Mesothelial cell of epicardium (in vitro differentiated cells): ENCODE data around the gene PIK3R6. TPM values are rescaled to one million over a fixed set of nuclear protein-coding genes. Genes with fewer than 3 reads are reported as not detected.

ENCODE experiments used
- DNase-seq, 2 experiments: peaks; one replicate each; pipeline ENCODE4 v3.0.0; 2021; ENCODE audit warnings: low spot score in 2 of 2; ENCODE audit not compliant: unreplicated experiment in 2 of 2
- H3K27ac Mint-ChIP-seq: 2 replicates; pipeline ENCODE4 v1.8.0; 2021; ENCODE audit warnings: mixed read lengths
- H3K27me3 Mint-ChIP-seq: 2 replicates; pipeline ENCODE4 v1.8.0; 2021; ENCODE audit warnings: low read depth, mixed read lengths
- H3K36me3 Mint-ChIP-seq: 2 replicates; pipeline ENCODE4 v1.8.0; 2021; ENCODE audit warnings: mixed read lengths
- H3K4me1 Mint-ChIP-seq: 2 replicates; pipeline ENCODE4 v1.8.0; 2021; ENCODE audit warnings: mixed read lengths
- H3K4me3 Mint-ChIP-seq: 2 replicates; pipeline ENCODE4 v1.8.0; 2021; ENCODE audit warnings: mild to moderate bottlenecking, moderate library complexity, mixed read lengths
- H3K9me3 Mint-ChIP-seq: 2 replicates; pipeline ENCODE4 v1.8.0; 2021; ENCODE audit warnings: mixed read lengths
- CTCF ChIP-seq: fragments of 200-600 bp; sonication (generic); IDR thresholded peaks from one replicate; pipeline ENCODE4 v1.5.0; 2021; ENCODE audit warnings: antibody characterized with exemption; ENCODE audit not compliant: unreplicated experiment
- total RNA-seq: library from RNA; stranded (reverse); gene quantifications from 3 replicates; pipeline ENCODE4 v1.2.1, GENCODE V29; 2021

PIK3R6 gene
- total RNA-seq: not detected in 3 replicates

GRCh38 chr17:8867361-8867981 is at the start of gene PIK3R6:
Gene PIK3R6 (minus strand): TSS chr17:8867674. CDS start chr17:8849794, 17,880 bp downstream.
- Mint-ChIP-seq H3K27ac (no peak within 1 kb of the TSS), H3K9me3 (no peaks in the 10 kb centered on the region), H3K4me1 (no peaks in the 10 kb centered on the region), H3K4me3 (no peak within 1 kb of the TSS), H3K36me3 (no peaks in the 10 kb centered on the region), H3K27me3 (peaks cover 34% of the 10 kb centered on the region)
- DNase-seq: no peak
- no peak for TF ChIP-seq CTCF

GRCh38 chr17:8916466-8916865 is 49.0 kb upstream of the PIK3R6 start:
- H3K27ac Mint-ChIP-seq: no peak overlapping the region
- peaks cover 24% of the 10 kb centered on the region for H3K9me3 Mint-ChIP-seq
- no peak for DNase-seq
- peaks cover 34% of the 10 kb centered on the region for H3K27me3 Mint-ChIP-seq
- H3K36me3 Mint-ChIP-seq: no peaks in the 10 kb centered on the region
- no peak overlapping the region for H3K4me3 Mint-ChIP-seq
- no peaks in the 10 kb centered on the region for H3K4me1 Mint-ChIP-seq
- TF ChIP-seq CTCF: no peak

GRCh38 chr17:8914554-8914953 is 47.1 kb upstream of the PIK3R6 start:
- Mint-ChIP-seq H3K27ac (no peak overlapping the region), H3K36me3 (no peaks in the 10 kb centered on the region), H3K4me1 (no peaks in the 10 kb centered on the region), H3K4me3 (no peak overlapping the region), H3K9me3 (peaks cover 24% of the 10 kb centered on the region), H3K27me3 (peaks cover 48% of the 10 kb centered on the region)
- no peak for TF ChIP-seq CTCF
- no peak for DNase-seq

GRCh38 chr17:8913879-8914278 is 46.4 kb upstream of the PIK3R6 start:
- no peak for DNase-seq
- Mint-ChIP-seq H3K27ac (no peak overlapping the region), H3K9me3 (peaks cover 17% of the 10 kb centered on the region), H3K4me3 (no peak overlapping the region), H3K4me1 (no peaks in the 10 kb centered on the region), H3K36me3 (no peaks in the 10 kb centered on the region), H3K27me3 (peaks cover 55% of the 10 kb centered on the region)
- no peak for TF ChIP-seq CTCF

GRCh38 chr17:8913091-8913490 is 45.6 kb upstream of the PIK3R6 start:
- H3K4me3 Mint-ChIP-seq: no peak overlapping the region
- no peak for TF ChIP-seq CTCF
- peaks cover 12% of the 10 kb centered on the region for H3K9me3 Mint-ChIP-seq
- H3K36me3 Mint-ChIP-seq: no peaks in the 10 kb centered on the region
- peaks cover 60% of the 10 kb centered on the region for H3K27me3 Mint-ChIP-seq
- no peak for DNase-seq
- no peaks in the 10 kb centered on the region for H3K4me1 Mint-ChIP-seq
- H3K27ac Mint-ChIP-seq: no peak overlapping the region
